Suprapubic skin (tissue), 4 donors: Measurements from ENCODE around the gene UNKL. TPM values are rescaled to one million over a fixed set of nuclear protein-coding genes. Genes with fewer than 3 reads are reported as not detected.
A peak's percentile ranks its signal among the peaks of the same experiment; 100 is the strongest.

Source experiments
- DNase-seq, 2 donors: peaks; one replicate each; pipeline ENCODE4 v3.0.0-alpha.2; 2019; ENCODE audit warnings: low spot score in 2 of 2
- H3K27ac ChIP-seq: fragments of 200-600 bp; sonication (generic); one replicate; pipeline ENCODE4 v1.5.1; 2019
- H3K27me3 ChIP-seq: fragments of 200-600 bp; sonication (generic); one replicate; pipeline ENCODE4 v1.5.1; 2019
- H3K36me3 ChIP-seq: fragments of 200-600 bp; sonication (generic); one replicate; pipeline ENCODE4 v1.5.1; 2019
- H3K4me1 ChIP-seq: fragments of 200-600 bp; sonication (generic); one replicate; pipeline ENCODE4 v1.5.1; 2019
- H3K4me3 ChIP-seq: fragments of 200-600 bp; sonication (generic); one replicate; pipeline ENCODE4 v1.5.1; 2019; ENCODE audit warnings: mild to moderate bottlenecking
- H3K9me3 ChIP-seq: fragments of 200-600 bp; sonication (generic); one replicate; pipeline ENCODE4 v1.5.1; 2019
- CTCF ChIP-seq, 2 donors: fragments of 200-600 bp in 1 of 2; fragments of 450-650 bp in 1 of 2; sonication (generic) in 1 of 2; IDR thresholded peaks; one replicate each; pipeline ENCODE4 v1.5.1; 2016 to 2019; ENCODE audit warnings: antibody characterized with exemption in 2 of 2, mild to moderate bottlenecking in 1 of 2, moderate library complexity in 1 of 2
- EP300 ChIP-seq: sonication (generic); formaldehyde crosslinking; IDR thresholded peaks from one replicate; pipeline ENCODE4 v1.6.1; 2017; ENCODE audit warnings: antibody characterized with exemption
- POLR2A ChIP-seq, 2 donors: fragments of 450-650 bp; IDR thresholded peaks; one replicate each; pipeline ENCODE4 v1.6.1; 2017; ENCODE audit warnings: antibody characterized with exemption in 2 of 2, mild to moderate bottlenecking in 2 of 2, moderate library complexity in 2 of 2
- POLR2AphosphoS5 ChIP-seq, 3 donors: sonication (generic); formaldehyde crosslinking; IDR thresholded peaks; one replicate each; pipeline ENCODE4 v1.6.1; 2017; ENCODE audit warnings: antibody characterized with exemption in 3 of 3
- WGBS: methylation state at CpG from one replicate; pipeline ENCODE4 v1.1.5; 2018; 5-methylcytosine and 5-hydroxymethylcytosine counted together
- total RNA-seq, 4 donors: library from RNA; depleted of rRNA; stranded (reverse); fragments of >200 nt; gene quantifications; one replicate each; pipeline ENCODE4 v1.1.0, GENCODE V29; 2016

Gene UNKL
- total RNA-seq, 4 donors from 2014 or later, result 13.0 to 81.0 (median 33.4) TPM

- peaks cover 47% of the 10 kb centered on the region for H3K36me3 ChIP-seq
- no peaks in the 10 kb centered on the region for H3K9me3 ChIP-seq
- no peaks in the 10 kb centered on the region for H3K27me3 ChIP-seq
- H3K4me1 ChIP-seq, result peaks cover 30% of the 10 kb centered on the region
- TF ChIP-seq POLR2AphosphoS5 (IDR thresholded peaks at IDR 0.05), result no peak
- no peak for TF ChIP-seq POLR2A (IDR thresholded peaks at IDR 0.05)
- TF ChIP-seq CTCF (IDR thresholded peaks at IDR 0.05), result no peak
- no peak for TF ChIP-seq EP300
- WGBS, result 85% methylated on average over 8 of the region's 9 CpGs
- no peak overlapping the region for H3K27ac ChIP-seq
- DNase-seq, result no peak
- no peak overlapping the region for H3K4me3 ChIP-seq
These were observed 32.7 kb downstream of the UNKL start for GRCh38 chr16:1381612-1382406.

- Histone ChIP-seq H3K27ac (no peak overlapping the region), H3K9me3 (no peaks in the 10 kb centered on the region), H3K27me3 (no peaks in the 10 kb centered on the region), H3K4me3 (peak overlapping the region; percentile 63), H3K4me1 (peaks cover 30% of the 10 kb centered on the region), H3K36me3 (peaks cover 53% of the 10 kb centered on the region)
- no peak for TF ChIP-seq POLR2AphosphoS5 (IDR thresholded peaks at IDR 0.05)
- no peak for TF ChIP-seq CTCF (IDR thresholded peaks at IDR 0.05)
- TF ChIP-seq POLR2A (IDR thresholded peaks at IDR 0.05), result no peak
- no peak for TF ChIP-seq EP300
- DNase-seq, result no peak
- 88% methylated on average over 10 of the region's 10 CpGs for WGBS
These were observed 34.3 kb downstream of the UNKL start for GRCh38 chr16:1380195-1380594.

GRCh38 chr16:1379304-1380076, 35.0 kb downstream of the UNKL start:
- no peaks in the 10 kb centered on the region for H3K9me3 ChIP-seq
- H3K27me3 ChIP-seq, result no peaks in the 10 kb centered on the region
- peak overlapping the region; percentile 91 for H3K27ac ChIP-seq
- no peak for DNase-seq
- H3K36me3 ChIP-seq, result peaks cover 53% of the 10 kb centered on the region
- 26% methylated on average over 4 of the region's 95 CpGs for WGBS
- H3K4me3 ChIP-seq, result peak overlapping the region; percentile 63
- TF ChIP-seq POLR2A (IDR thresholded peaks at IDR 0.05), result no peak
- no peak for TF ChIP-seq CTCF (IDR thresholded peaks at IDR 0.05)
- TF ChIP-seq EP300, result no peak
- no peak for TF ChIP-seq POLR2AphosphoS5 (IDR thresholded peaks at IDR 0.05)
- peaks cover 30% of the 10 kb centered on the region for H3K4me1 ChIP-seq

- peak overlapping the region; percentile 63 for H3K4me3 ChIP-seq
- TF ChIP-seq CTCF (IDR thresholded peaks at IDR 0.05), result no peak
- peak; percentile 10 to 20 (median 13) for TF ChIP-seq POLR2AphosphoS5 (IDR thresholded peaks at IDR 0.05)
- H3K9me3 ChIP-seq, result no peaks in the 10 kb centered on the region
- H3K36me3 ChIP-seq, result peaks cover 47% of the 10 kb centered on the region
- H3K27ac ChIP-seq, result peak overlapping the region; percentile 91
- DNase-seq, result peak; percentile 87 to 93
- no peaks in the 10 kb centered on the region for H3K27me3 ChIP-seq
- 37% methylated on average over 3 of the region's 31 CpGs for WGBS
- H3K4me1 ChIP-seq, result peaks cover 30% of the 10 kb centered on the region
These were observed 35.6 kb downstream of the UNKL start for GRCh38 chr16:1378804-1379303.
